C4-2B (cell line): Measurements from ENCODE around the gene SULT1C3.

ENCODE experiments used
- CTCF ChIP-seq: fragments of 450-650 bp; conservative IDR thresholded peaks from 2 replicates; pipeline ENCODE4 v1.5.1; 2017; ENCODE audit warnings: mild to moderate bottlenecking
- ZFX ChIP-seq: fragments of 450-650 bp; IDR thresholded peaks from 2 replicates; pipeline ENCODE4 v1.6.1; 2017

GRCh38 chr2:108279468-108279867 lies 39.7 kb downstream of the SULT1C3 start:
- no peak for TF ChIP-seq CTCF
- no peak for TF ChIP-seq ZFX
